Measurements from ENCODE around the gene PAGE2.

- TF ChIP-seq CTCF (conservative IDR thresholded peaks at IDR 0.05; ENCODE audit: low read length): no peak
- TF ChIP-seq EZH2phosphoT487 (IDR thresholded peaks at IDR 0.05; ENCODE audit: borderline replicate concordance, low read depth, low read length): no peak
These were observed 29.8 kb downstream of the PAGE2 start for GRCh38 chrX:55118574-55118973.
